ENCODE results near the gene C2CD4A.
A peak's percentile ranks its signal among the peaks of the same experiment; 100 is the strongest.

The C2CD4A gene

DNA sequence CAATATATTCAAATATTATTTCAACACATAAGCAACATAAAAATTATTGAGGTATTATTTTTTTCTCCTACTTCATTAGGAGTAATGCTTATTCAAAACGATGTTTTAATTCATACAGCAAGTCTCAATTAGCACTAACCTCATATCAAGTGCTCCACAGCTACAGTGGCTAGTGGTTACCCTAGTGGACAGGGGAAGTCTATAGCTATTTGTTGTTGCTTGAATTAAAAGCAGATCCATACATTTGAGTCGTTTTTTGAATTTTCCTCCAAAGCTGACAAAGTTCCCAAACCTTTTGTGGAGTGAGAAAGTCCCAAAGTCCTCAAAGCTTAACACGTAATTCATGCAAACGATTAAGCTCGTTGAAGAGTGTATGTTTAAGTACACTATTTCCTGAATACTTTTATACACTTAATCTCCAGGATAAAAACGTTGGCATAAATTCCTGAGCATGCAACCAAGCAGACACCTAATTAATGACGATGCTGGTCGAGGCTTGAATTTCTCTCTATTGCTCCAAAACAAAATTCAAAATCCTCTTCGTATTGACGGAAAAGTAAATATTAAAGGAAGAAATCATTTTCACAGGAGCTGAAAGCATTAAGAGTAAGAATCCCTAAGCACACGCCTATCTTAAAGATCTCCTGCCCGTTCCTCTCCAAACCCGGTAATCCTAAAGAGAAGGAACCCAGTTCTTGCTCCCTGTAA lies 7.5 kb upstream of the C2CD4A start:
- H3K4me3 ChIP-seq (ENCODE audit: low read depth, low read length) = peak overlapping the region; percentile 80
- ChIA-PET POLR2A (interaction anchor here (0.6 kb wide), 1 partner anchor 104 kb away, joined by 3 read pairs; no protein-coding TSS in a partner anchor), CTCF (interaction anchor here (0.8 to 6.9 kb wide), 8 partner anchors 7 to 683 kb away, joined by 3 to 100 read pairs (median 6); no protein-coding TSS in a partner anchor)
- DNase-seq (ENCODE audit: low read depth, low spot score) = no peak
- TF ChIP-seq CTCF (IDR thresholded peaks at IDR 0.05; ENCODE audit: insufficient read depth, low read length, missing control alignments) = no peak

DNA sequence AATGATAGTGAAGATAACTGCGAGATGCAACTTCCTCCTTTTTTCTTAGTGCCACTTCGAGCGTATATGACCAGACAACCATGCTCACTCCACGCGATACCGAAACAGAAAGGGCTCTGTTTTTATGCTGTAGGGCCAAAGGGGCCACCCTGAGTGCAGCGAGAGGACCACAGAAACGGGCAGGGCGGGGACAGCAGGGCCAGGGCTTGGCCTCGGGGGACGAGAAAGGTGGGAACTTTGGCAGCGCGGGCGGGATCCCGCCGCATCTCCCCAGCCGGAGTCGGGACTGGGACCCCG lies 7.0 kb upstream of the C2CD4A start:
- TF ChIP-seq CTCF (IDR thresholded peaks at IDR 0.05; ENCODE audit: insufficient read depth, low read length, missing control alignments) = no peak
- no peak for DNase-seq (ENCODE audit: low read depth, low spot score)
- CTCF ChIA-PET = interaction anchor here (0.7 to 6.9 kb wide), 21 partner anchors 8 to 682 kb away, joined by 3 to 100 read pairs (median 5); no protein-coding TSS in a partner anchor
- POLR2A ChIA-PET = interaction anchor here (0.6 kb wide), 1 partner anchor 103 kb away, joined by 3 read pairs; no protein-coding TSS in a partner anchor
- H3K4me3 ChIP-seq (ENCODE audit: low read depth, low read length) = peak overlapping the region; percentile 80

GRCh38 chr15:62060113-62060895 lies 6.5 kb upstream of the C2CD4A start, which contains the start of gene VPS13C:
TSS of gene VPS13C (minus strand) at chr15:62060447. CDS start at chr15:62060374, 73 bp downstream.
- DNase-seq (ENCODE audit: low read depth, low spot score) = no peak
- CTCF ChIA-PET = interaction anchor here (0.6 to 6.9 kb wide), 27 partner anchors 8 to 682 kb away, joined by 3 to 100 read pairs (median 4); no protein-coding TSS in a partner anchor
- POLR2A ChIA-PET = interaction anchor here (0.9 kb wide), 1 partner anchor 59 kb away, joined by 3 read pairs; no protein-coding TSS in a partner anchor
- peak; percentile 94 for TF ChIP-seq CTCF (IDR thresholded peaks at IDR 0.05; ENCODE audit: insufficient read depth, low read length, missing control alignments)
- H3K4me3 ChIP-seq (ENCODE audit: low read depth, low read length) = peak within 1 kb of the TSS; percentile 80

GRCh38 chr15:62060896-62061280 lies 5.9 kb upstream of the C2CD4A start:
- ChIA-PET POLR2A (interaction anchor here (0.9 kb wide), 1 partner anchor 58 kb away, joined by 3 read pairs; no protein-coding TSS in a partner anchor), CTCF (interaction anchor here (0.9 to 6.9 kb wide), 22 partner anchors 9 to 226 kb away, joined by 3 to 100 read pairs (median 5); no protein-coding TSS in a partner anchor)
- DNase-seq (ENCODE audit: low read depth, low spot score) = no peak
- no peak for TF ChIP-seq CTCF (IDR thresholded peaks at IDR 0.05; ENCODE audit: insufficient read depth, low read length, missing control alignments)
- H3K4me3 ChIP-seq (ENCODE audit: low read depth, low read length) = peak overlapping the region; percentile 80

GRCh38 chr15:62063825-62064635 lies 2.7 kb upstream of the C2CD4A start:
- no peak for DNase-seq (ENCODE audit: low read depth, low spot score)
- no peak overlapping the region for H3K4me3 ChIP-seq (ENCODE audit: low read depth, low read length)
- ChIA-PET POLR2A (no interaction called here), CTCF (interaction anchor here (0.8 to 6.9 kb wide), 2 partner anchors 10 to 192 kb away, joined by 3 to 100 read pairs; no protein-coding TSS in a partner anchor)
- TF ChIP-seq CTCF (IDR thresholded peaks at IDR 0.05; ENCODE audit: insufficient read depth, low read length, missing control alignments) = no peak

Measured in AG04449 (cell line).